GM19023 (cell line): ENCODE results near the gene PRELID3B.

Experiments used
- ATAC-seq: cut with Tn5 transposase; IDR thresholded peaks from one replicate; pipeline ENCODE4 v1.9.1; 2021; ENCODE audit warnings: mild to moderate bottlenecking, moderate library complexity; ENCODE audit not compliant: unreplicated experiment

The PRELID3B gene

DNA sequence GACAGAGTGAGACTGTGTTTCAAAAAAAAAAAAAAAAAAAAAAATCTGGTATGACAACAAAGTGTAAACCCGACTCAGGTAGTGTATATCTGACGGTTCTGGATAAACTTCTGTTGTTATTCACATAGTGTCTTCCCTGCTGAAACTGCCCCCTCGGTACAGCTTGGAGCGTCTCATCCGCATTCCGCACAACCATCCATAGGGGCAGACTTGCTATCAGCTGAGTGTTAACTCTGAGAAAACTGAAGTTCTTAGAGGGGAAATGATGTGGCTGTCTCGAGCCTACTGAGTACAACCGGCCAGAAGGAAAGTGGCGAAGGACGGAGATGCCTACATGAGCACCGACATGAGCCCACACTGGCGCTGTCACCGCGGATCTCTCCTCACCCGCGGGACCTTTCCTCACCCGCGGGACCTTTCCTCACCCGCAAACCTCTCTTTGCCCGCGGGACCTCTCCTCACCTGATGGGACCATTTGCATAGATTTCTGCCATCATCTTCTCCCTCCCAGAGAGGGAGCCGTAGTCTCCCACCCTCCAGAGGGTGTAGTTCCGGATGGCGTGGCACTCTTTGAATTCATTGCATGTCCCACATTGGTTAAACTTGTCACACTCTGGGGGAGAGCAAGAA, 45.3 kb downstream of the PRELID3B start:
- no peak for ATAC-seq

DNA sequence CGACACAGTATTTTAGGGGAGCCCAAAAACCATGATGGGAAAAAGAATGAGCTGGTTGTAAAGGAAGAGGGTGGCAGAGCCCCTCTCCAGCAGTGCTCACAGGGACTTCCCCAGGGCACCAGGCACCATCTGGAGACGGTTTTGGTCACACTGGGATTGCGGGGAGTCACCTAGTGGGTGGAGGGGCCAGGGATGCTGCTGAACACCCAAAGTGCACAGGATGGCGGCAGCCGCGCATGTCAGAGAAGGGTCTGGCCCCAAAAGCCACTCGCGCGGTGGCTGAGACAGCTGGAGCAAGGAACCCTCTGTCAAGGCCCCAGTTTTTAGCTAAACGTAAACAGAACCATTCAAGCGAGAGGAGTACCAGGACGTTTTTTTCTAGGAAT, 46.4 kb downstream of the PRELID3B start:
- no peak for ATAC-seq

GRCh38 chr20:58995461-58996225, 46.9 kb downstream of the PRELID3B start:
- no peak for ATAC-seq

DNA sequence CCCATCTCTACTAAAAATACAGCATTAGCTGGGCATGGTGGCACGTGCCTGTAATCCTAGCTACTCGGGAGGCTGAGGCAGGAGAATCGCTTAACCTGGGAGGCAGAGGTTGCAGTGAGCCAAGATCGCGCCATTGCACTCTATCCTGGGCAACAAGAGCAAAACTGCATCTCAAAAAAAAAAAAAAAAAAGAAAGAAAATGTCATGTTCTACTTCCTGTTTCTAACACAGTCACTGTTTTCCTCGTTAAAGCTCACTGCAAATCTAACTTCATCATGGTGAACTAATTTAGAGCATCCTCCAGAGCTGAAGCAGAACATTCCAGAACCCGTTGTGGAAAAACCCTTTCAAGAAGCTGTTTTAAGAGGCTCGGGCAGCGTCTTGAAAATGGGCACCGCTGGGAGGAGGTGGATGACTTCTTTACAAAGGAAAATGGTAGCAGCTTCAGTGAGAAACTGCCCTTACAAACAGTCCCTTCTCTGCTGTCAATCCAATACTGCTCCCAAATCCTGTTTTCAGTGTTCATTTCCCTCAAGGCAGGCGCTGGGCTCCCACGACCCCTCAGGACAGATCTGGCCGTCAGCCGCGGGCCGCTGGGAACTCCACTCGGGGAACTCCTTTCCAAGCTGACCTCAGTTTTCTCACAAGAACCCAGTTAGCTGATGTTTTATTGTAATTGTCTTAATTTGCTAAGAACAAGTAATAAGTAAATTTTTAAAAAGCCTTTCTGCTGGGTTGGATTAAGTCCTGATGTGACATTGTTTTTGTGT, 48.0 kb downstream of the PRELID3B start:
- no peak for ATAC-seq

GRCh38 chr20:58993332-58994248, 49.0 kb downstream of the PRELID3B start:
- no peak for ATAC-seq

GRCh38 chr20:58992911-58993310, 49.7 kb downstream of the PRELID3B start:
- no peak for ATAC-seq

GRCh38 chr20:58991715-58992114, 50.9 kb downstream of the PRELID3B start:
- no peak for ATAC-seq

- ATAC-seq, result no peak
Observed at GRCh38 chr20:58990651-58991445, 51.7 kb downstream of the PRELID3B start.

DNA sequence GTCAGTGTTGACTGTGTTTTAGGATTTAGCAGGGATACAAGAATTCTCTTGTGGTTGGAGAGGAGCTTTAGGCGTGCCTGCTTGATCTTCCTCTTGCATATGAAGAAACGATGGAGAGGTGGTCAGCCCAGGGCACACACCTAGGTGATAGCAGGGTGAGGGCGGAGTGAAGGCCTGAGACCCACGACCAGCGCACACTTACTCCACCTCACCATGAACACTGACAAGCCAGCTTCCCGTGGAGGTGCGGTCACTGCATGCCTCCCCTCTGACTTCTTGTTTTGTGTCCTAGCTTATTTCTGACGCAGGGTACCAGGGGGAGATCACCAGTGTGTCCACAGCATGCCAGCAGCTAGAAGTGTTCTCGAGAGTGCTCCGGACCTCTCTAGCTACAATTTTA, 53.4 kb downstream of the PRELID3B start:
- no peak for ATAC-seq

DNA sequence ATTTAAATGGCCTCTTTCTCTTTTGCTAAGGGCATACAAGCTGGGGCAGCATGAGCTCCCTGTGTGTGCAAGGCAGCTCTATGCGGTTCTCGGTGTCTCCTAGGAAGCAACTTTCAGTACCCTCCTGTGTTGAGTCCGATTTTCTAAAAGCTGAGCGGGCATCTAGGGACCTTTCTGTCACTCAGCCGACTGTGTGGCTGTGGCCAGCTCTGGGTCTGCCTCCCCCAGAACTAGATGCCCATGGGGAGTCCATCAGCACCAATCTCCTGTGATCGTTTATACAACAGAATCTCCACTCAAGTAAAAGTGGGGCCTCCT, 54.1 kb downstream of the PRELID3B start:
- ATAC-seq, result no peak

DNA sequence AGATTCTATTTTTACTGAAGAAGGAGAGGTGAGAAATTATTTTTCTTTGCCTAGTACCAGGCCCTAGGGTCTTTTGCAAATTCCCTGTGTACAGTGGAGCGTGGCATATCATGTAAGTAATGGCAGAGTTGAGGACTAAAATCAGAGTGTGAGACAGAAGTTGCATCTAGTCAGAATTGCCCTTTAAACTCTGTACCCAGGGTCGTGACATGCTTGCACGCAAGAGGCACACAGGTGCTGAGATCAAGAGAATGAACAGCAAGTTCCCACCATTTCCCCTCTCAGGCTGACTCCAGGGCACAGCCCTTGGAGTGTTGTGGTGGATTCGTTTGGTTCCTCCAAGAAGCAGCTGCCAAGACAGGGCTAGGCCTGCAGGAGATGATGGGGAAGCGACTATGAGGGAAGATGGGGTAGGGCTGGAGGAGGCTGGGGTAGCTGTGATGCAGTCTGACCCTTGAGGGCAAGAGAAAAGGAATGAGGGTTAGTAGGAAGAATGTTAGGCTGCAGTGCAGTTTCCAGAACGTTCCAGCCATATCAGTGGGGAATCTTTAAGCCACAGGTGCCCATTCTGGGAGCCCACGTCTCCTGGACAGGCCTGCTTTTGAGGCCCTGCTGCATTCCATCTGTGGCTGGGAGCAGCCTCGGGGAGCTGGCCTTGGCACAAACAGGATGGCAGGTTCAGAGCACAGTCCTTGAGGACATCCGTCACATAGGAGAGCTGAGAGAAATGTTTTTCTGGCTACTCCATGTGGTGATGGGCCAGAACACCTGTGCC, 54.6 kb downstream of the PRELID3B start:
- ATAC-seq, result no peak

- no peak for ATAC-seq
Observed at GRCh38 chr20:58986968-58987517, 55.5 kb downstream of the PRELID3B start.

GRCh38 chr20:58986286-58986967, 56.2 kb downstream of the PRELID3B start:
- no peak for ATAC-seq

GRCh38 chr20:58985656-58986055, 56.9 kb downstream of the PRELID3B start:
- ATAC-seq, result no peak

DNA sequence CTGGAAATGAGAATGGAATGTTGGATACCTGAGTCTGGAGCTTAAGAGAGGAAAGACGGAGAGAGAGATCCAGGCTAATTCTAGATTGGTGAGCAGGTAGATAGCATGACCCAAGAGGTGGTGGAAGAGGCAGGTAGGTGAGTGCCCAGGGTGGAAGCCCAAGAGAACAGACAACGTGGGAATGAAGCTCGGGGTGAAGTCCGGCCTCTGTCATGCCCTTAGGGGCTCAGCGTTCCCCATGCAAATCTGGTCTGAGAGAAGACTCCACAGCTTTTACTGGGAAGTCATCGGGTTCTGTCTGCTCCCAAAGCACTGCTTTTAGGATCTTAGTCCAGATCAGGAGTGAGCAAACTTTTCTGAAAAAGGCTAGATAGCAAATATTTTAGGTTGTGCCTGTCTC, 57.9 kb downstream of the PRELID3B start:
- no peak for ATAC-seq
